Measurements from ENCODE around the gene MMP2.

Gene MMP2

GRCh38 chr16:55513616-55514015 lies 34.6 kb downstream of the MMP2 start:
- no peak for DNase-seq (ENCODE audit: low read depth in 2 of 2)

GRCh38 chr16:55515111-55515510 lies 36.1 kb downstream of the MMP2 start:
- no peak for DNase-seq (ENCODE audit: low read depth in 2 of 2)

GRCh38 chr16:55521792-55522191 lies 42.8 kb downstream of the MMP2 start:
- no peak for DNase-seq (ENCODE audit: low read depth in 2 of 2)

GRCh38 chr16:55526441-55526840 lies 47.4 kb downstream of the MMP2 start:
- no peak for DNase-seq (ENCODE audit: low read depth in 2 of 2)

- DNase-seq (ENCODE audit: low read depth in 2 of 2) = no peak
Measured at GRCh38 chr16:55527885-55528284, 48.9 kb downstream of the MMP2 start.

GRCh38 chr16:55529018-55529417 lies 50.0 kb downstream of the MMP2 start:
- no peak for DNase-seq (ENCODE audit: low read depth in 2 of 2)

- DNase-seq (ENCODE audit: low read depth in 2 of 2) = no peak
Measured at GRCh38 chr16:55530316-55530856, 51.4 kb downstream of the MMP2 start.

GRCh38 chr16:55532227-55532626 lies 53.2 kb downstream of the MMP2 start:
- no peak for DNase-seq (ENCODE audit: low read depth in 2 of 2)

GRCh38 chr16:55534756-55535155 lies 55.8 kb downstream of the MMP2 start:
- no peak for DNase-seq (ENCODE audit: low read depth in 2 of 2)

GRCh38 chr16:55539049-55539448 lies 60.1 kb downstream of the MMP2 start:
- DNase-seq (ENCODE audit: low read depth in 2 of 2) = no peak

- no peak for DNase-seq (ENCODE audit: low read depth in 2 of 2)
Measured at GRCh38 chr16:55539488-55539887, 60.5 kb downstream of the MMP2 start.

GRCh38 chr16:55540221-55540620 lies 61.2 kb downstream of the MMP2 start:
- DNase-seq (ENCODE audit: low read depth in 2 of 2) = no peak

GRCh38 chr16:55542459-55543082 lies 63.6 kb downstream of the MMP2 start:
- DNase-seq (ENCODE audit: low read depth in 2 of 2) = no peak

GRCh38 chr16:55543472-55543871 lies 64.5 kb downstream of the MMP2 start:
- no peak for DNase-seq (ENCODE audit: low read depth in 2 of 2)

- DNase-seq (ENCODE audit: low read depth in 2 of 2) = no peak
Measured at GRCh38 chr16:55552621-55553020, 73.6 kb downstream of the MMP2 start.

- no peak for DNase-seq (ENCODE audit: low read depth in 2 of 2)
Measured at GRCh38 chr16:55555436-55555835, 76.4 kb downstream of the MMP2 start.
